Breast epithelium (tissue), 4 donors: Measurements from ENCODE around the gene CD7. TPM values are rescaled to one million over a fixed set of nuclear protein-coding genes. Genes with fewer than 3 reads are reported as not detected.

Experiments used
- DNase-seq, 2 donors: peaks; one replicate each; pipeline ENCODE4 v3.0.0-alpha.2; 2019; ENCODE audit warnings: low spot score in 2 of 2
- H3K27ac ChIP-seq, 2 donors: fragments of 200-600 bp; sonication (generic) in 1 of 2; one replicate each; pipeline ENCODE4 v1.5.1; 2016 to 2019; ENCODE audit warnings: mild to moderate bottlenecking in 1 of 2
- H3K27me3 ChIP-seq, 2 donors: fragments of 200-600 bp; sonication (generic) in 1 of 2; one replicate each; pipeline versions ENCODE4 v1.5.1 to v1.6.0; 2017 to 2019; ENCODE audit warnings: control low read depth in 1 of 2, mild to moderate bottlenecking in 1 of 2
- H3K36me3 ChIP-seq: fragments of 200-600 bp; one replicate; pipeline ENCODE4 v1.5.1; 2019
- H3K4me1 ChIP-seq, 2 donors: fragments of 200-600 bp; sonication (generic); one replicate each; pipeline ENCODE4 v1.5.1; 2016 to 2019; ENCODE audit warnings: control low read depth in 1 of 2
- H3K4me3 ChIP-seq, 3 donors: fragments of 200-600 bp; sonication (generic); 1 replicate in 2 of 3; 2 replicates in 1 of 3; pipeline ENCODE4 v1.5.1; 2016 to 2019; ENCODE audit warnings: mild to moderate bottlenecking in 3 of 3, moderate library complexity in 2 of 3
- H3K9me3 ChIP-seq, 2 donors: fragments of 200-600 bp; sonication (generic) in 1 of 2; one replicate each; pipeline ENCODE4 v1.5.1; 2016 to 2019; ENCODE audit warnings: control low read depth in 1 of 2
- POLR2A ChIP-seq: fragments of 450-650 bp; IDR thresholded peaks from one replicate; pipeline ENCODE4 v1.6.1; 2016; ENCODE audit warnings: antibody characterized with exemption, mild to moderate bottlenecking, moderate library complexity
- POLR2AphosphoS5 ChIP-seq, 3 donors: sonication (generic); formaldehyde crosslinking; IDR thresholded peaks; one replicate each; pipeline ENCODE4 v1.6.1; 2017; ENCODE audit warnings: antibody characterized with exemption in 3 of 3
- intact Hi-C: fragments of 100-400 bp; cut with DNase I; formaldehyde crosslinking; loops from one replicate; pipeline ENCODE4 v1.15.1; 2023; ENCODE audit warnings: low total_unique reads
- total RNA-seq, 3 donors: library from RNA; depleted of rRNA; stranded (reverse); fragments of >200 nt; gene quantifications; one replicate each; pipeline ENCODE4 v1.1.0, GENCODE V29; 2016
- TF ChIP-seq, protein P1 (sequence below), 3 donors: fragments of 450-650 bp; IDR thresholded peaks; one replicate each; pipeline ENCODE4 v1.5.1; 2016 to 2017; ENCODE audit warnings: antibody characterized with exemption in 3 of 3, mild to moderate bottlenecking in 3 of 3, moderate library complexity in 3 of 3

The CD7 gene
- total RNA-seq, 3 donors from 2014 or later: 1.3 to 1.8 TPM; not detected in 1

DNA sequence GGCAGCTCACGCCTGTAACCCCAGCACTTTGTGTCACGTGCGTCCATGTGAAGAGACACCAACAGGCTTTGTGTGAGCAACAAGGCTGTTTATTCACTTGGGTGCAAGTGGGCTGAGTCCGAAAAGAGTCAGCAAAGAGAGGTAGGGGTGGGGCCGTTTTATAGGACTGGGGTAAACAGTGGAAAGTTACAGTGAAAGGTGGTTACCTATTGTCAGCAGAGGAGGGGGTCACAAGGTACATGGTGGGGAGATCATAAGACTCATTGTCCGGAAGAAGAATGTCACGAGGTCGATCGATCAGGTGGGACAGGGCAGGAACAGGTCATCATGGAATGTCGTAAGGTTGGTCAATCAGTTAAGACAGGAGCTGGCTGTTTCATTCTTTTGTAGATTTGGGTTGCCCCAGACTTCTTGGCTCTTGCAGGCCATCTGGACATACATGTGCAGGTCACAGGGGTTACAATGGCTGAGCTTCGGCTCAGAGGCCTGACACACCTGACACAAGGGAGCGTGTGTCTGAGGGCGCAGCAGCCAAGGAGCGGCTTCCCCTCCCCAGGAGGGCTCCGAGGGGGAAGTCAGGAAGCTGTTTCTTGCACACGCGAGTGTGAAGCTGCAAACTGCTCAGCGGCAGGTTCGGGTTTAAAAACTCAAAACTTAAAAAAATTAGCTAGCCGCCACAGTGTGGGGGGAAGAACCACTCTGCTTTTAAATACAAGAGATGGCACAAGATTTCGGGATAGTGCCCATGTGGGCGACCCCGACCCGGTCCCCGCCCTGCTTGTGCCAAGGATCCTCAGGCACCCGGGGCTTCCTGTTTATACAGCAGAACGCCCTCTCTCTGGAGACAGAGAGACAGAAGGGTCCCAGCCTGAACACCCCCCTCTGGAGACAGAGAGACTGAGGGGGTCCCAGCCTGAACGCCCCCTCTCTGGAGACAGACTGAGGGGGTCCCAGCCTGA lies 29.2 kb upstream of the CD7 start:
- TF ChIP-seq, protein P1, sequence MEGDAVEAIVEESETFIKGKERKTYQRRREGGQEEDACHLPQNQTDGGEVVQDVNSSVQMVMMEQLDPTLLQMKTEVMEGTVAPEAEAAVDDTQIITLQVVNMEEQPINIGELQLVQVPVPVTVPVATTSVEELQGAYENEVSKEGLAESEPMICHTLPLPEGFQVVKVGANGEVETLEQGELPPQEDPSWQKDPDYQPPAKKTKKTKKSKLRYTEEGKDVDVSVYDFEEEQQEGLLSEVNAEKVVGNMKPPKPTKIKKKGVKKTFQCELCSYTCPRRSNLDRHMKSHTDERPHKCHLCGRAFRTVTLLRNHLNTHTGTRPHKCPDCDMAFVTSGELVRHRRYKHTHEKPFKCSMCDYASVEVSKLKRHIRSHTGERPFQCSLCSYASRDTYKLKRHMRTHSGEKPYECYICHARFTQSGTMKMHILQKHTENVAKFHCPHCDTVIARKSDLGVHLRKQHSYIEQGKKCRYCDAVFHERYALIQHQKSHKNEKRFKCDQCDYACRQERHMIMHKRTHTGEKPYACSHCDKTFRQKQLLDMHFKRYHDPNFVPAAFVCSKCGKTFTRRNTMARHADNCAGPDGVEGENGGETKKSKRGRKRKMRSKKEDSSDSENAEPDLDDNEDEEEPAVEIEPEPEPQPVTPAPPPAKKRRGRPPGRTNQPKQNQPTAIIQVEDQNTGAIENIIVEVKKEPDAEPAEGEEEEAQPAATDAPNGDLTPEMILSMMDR (IDR thresholded peaks at IDR 0.05): no peak
- TF ChIP-seq POLR2A: no peak
- no peak for TF ChIP-seq POLR2AphosphoS5 (IDR thresholded peaks at IDR 0.05)
- H3K9me3 ChIP-seq: no peaks in the 10 kb centered on the region
- H3K27me3 ChIP-seq: no peaks in the 10 kb centered on the region
- no peak for DNase-seq
- H3K27ac ChIP-seq: no peak overlapping the region
- H3K4me3 ChIP-seq: no peak overlapping the region
- intact Hi-C loops: no loop called here
- H3K4me1 ChIP-seq: no peaks in the 10 kb centered on the region
- H3K36me3 ChIP-seq: no peaks in the 10 kb centered on the region

DNA sequence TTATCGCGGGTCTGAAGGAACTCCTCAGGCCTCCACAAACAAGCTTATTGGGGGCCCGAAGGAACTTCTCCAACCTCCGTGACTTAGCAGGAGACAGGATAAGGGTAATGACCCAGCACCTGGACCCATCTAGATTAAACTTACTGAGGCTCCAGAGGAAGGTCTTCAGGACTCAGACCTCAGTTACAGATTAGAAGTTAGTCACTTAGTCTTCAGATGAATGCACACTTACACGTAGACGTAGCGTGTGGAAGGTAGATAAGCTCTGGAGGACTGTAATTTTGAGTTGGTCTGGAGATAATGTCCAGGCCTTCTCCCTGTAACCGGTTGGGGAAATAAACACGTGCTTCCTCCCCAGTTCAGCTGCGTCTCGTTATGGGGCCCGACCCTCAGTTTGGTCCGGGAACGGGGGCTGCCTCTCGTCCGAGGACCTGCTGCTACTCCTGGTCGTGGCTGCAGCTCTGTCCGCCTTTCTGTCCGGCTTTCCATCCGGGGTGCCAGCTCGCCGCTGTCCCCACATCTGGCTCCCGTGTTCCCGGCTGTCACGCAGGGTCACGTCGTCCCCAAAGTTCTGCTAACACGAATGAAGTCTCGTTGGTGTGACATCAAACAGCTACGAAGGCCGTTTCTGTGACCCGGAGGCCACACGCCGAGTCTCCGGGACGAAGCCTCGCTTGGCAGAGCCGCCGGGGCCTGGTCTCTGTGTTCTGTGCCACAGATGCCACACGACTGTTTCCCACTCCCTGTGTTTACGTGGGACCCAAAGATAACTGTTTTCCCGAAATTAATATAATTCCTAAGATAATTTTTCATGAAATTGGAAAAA lies 28.0 kb upstream of the CD7 start:
- Histone ChIP-seq H3K4me1 (no peaks in the 10 kb centered on the region), H3K27me3 (no peaks in the 10 kb centered on the region), H3K36me3 (no peaks in the 10 kb centered on the region), H3K4me3 (no peak overlapping the region), H3K9me3 (no peaks in the 10 kb centered on the region), H3K27ac (no peak overlapping the region)
- DNase-seq: no peak
- intact Hi-C loops: no loop called here
- TF ChIP-seq POLR2A: no peak
- TF ChIP-seq, protein P1 (IDR thresholded peaks at IDR 0.05): no peak
- TF ChIP-seq POLR2AphosphoS5 (IDR thresholded peaks at IDR 0.05): no peak

DNA sequence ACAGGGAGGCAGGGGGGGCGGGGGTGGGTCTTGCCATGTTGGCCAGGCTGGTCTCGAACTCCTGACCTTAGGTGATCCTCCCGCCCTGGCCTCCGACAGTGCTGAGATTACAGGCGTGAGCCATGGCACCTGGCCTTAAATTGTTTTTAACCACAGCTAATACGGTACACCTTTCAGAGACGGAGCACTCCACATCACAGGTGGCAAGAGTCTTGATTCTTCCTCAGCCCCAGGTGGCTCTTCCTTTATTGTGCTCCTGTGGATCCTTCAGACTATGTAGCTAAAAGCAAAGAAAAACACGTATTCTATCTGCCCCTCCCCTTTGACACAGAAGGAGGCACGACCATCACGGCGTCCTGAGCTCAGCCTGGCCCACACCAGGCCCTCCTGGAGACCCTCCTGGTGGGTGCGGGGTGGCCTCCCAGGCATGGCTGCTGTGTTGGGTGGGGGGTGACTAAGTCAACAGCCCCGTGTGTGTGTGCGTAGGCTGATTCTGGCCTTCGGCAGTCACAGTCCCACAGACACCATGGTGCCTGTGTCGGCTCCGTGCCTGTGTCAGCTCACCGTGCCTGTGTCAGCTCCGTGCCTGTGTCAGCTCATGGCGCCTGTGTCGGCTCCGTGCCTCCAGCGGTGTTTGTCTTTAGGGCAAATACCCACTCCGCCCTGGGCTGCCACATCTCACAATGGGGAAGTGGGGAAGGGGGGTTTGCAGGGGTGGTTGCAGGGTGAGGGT lies 26.9 kb upstream of the CD7 start:
- TF ChIP-seq, protein P1 (IDR thresholded peaks at IDR 0.05): no peak
- TF ChIP-seq POLR2A (no peak), POLR2AphosphoS5 (IDR thresholded peaks at IDR 0.05) (no peak)
- H3K27ac ChIP-seq: no peak overlapping the region
- DNase-seq: no peak
- peaks cover 0 to 3% of the 10 kb centered on the region in 2 donors for H3K4me1 ChIP-seq
- no peak overlapping the region for H3K4me3 ChIP-seq
- no peaks in the 10 kb centered on the region for H3K36me3 ChIP-seq
- intact Hi-C loops: no loop called here
- H3K27me3 ChIP-seq: no peaks in the 10 kb centered on the region
- no peaks in the 10 kb centered on the region for H3K9me3 ChIP-seq

DNA sequence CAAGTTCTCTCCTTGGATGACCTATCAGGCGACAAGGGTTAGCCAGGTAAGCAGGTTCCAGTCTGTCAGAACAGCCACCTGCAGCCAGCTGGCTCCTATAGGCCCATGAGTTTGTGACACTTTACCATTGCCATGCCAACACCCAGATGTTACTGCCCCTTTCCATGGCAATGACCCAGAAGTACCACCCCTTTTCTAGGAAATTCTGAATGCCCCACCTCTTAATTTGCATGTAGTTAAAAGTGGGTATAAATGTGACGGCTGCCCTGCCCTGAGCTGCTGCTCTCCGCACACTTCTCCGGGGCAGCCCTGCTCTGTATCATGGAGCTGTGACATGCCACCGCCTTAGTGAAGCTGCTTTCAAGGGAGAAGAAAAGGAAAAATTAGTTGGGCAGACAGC lies 26.2 kb upstream of the CD7 start:
- no peaks in the 10 kb centered on the region for H3K36me3 ChIP-seq
- TF ChIP-seq, protein P1 (IDR thresholded peaks at IDR 0.05): no peak
- TF ChIP-seq POLR2AphosphoS5 (IDR thresholded peaks at IDR 0.05) (no peak), POLR2A (no peak)
- no peak overlapping the region for H3K27ac ChIP-seq
- no peak overlapping the region for H3K4me3 ChIP-seq
- intact Hi-C loops: no loop called here
- H3K4me1 ChIP-seq: peaks cover 0 to 4% of the 10 kb centered on the region in 2 donors
- no peak for DNase-seq
- no peaks in the 10 kb centered on the region for H3K9me3 ChIP-seq
- no peaks in the 10 kb centered on the region for H3K27me3 ChIP-seq
